K562 treated with DMSO at 1 percent for 24 hours (cell line): ENCODE results near the gene KCTD1. TPM values are rescaled to one million over a fixed set of nuclear protein-coding genes. Genes with fewer than 3 reads are reported as not detected.

Source experiments
- total RNA-seq: library from RNA; unstranded; fragments of 300-600 nt; gene quantifications from 2 replicates; pipeline ENCODE4 v1.2.3, GENCODE V29; 2022; ENCODE audit warnings: low read depth; ENCODE audit not compliant: insufficient read depth

Gene KCTD1
- total RNA-seq: not detected in 2 replicates

DNA sequence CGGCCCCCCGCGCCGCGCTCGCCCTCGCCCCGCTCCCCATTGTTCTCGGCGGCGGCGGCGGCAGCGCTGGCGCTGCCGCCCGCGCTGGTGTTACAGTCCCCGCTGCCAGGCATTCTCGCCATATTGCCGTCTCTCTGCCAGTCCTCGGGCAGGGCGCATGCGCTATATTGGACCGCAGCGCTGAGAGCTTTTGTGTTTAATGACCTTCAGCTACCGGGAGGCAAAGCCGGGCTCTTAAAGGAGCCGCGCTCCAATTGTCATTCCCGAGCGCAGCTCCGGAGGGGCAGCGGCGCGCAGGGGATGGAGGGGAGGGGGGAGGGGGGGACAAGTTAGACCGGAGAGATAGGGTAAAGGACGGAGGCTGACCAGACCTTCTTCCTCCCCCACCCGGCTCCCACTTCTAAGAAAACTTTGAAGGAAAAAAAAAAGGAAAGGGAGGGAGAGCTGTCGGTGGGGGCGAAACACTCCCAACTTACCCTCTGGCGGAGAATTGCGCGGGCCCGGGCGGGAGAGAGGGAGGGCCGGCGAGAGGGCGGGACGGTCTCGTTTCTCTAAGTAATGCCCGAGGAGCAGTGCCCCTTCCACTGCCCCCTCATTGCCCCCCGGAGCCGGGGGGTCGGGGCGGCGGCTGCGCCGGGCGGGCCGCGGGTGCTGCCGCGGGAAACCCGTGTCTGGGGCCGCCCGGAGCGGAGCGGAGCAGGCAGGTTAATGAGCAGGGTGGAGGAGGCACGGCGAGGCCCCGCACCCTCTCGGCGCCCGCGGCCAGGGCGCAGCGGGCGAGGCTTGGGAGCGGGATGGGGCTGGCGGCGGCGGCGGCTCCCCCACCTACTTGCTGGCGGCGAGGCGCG, at the start of gene KCTD1:
Gene KCTD1 (minus strand): TSS at position 139 of the 848 bp plus-strand sequence. CDS start 17 bp downstream, at position 122.

